GM12891 (cell line): ENCODE measurements around the gene GTPBP6.

Experiments used
- DNase-seq: peaks from one replicate; pipeline ENCODE4 v3.0.0; 2011; ENCODE audit warnings: low spot score; ENCODE audit not compliant: insufficient read length
- FAIRE-seq: peaks from 2 replicates; lab custom pipeline; 2011; peaks lifted over from hg19 to GRCh38; lab: Jason Lieb, UNC
- PAX5 ChIP-seq: IDR thresholded peaks from 2 replicates; pipeline ENCODE4 v1.6.1; 2011; ENCODE audit warnings: low read length, moderate library complexity, mild to moderate bottlenecking; ENCODE audit not compliant: insufficient read depth, severe bottlenecking
- POLR2A ChIP-seq: IDR thresholded peaks from 2 replicates; pipeline ENCODE4 v1.6.1; 2011; ENCODE audit warnings: low read depth, low read length, control low read depth
- POLR2AphosphoS5 ChIP-seq: IDR thresholded peaks from 2 replicates; pipeline ENCODE4 v1.6.1; 2011; ENCODE audit warnings: low read depth, low read length, control low read depth
- POU2F2 ChIP-seq: IDR thresholded peaks from 2 replicates; pipeline ENCODE4 v1.6.1; 2011; ENCODE audit warnings: low read depth, mild to moderate bottlenecking, control low read depth, low read length, moderate library complexity
- SPI1 ChIP-seq: IDR thresholded peaks from 2 replicates; pipeline ENCODE4 v1.6.1; 2011; ENCODE audit warnings: low read depth, low read length, control low read depth
- TAF1 ChIP-seq: IDR thresholded peaks from 2 replicates; pipeline ENCODE4 v1.6.1; 2011; ENCODE audit warnings: low read depth, low read length, control low read depth

GTPBP6 gene

GRCh38 chrX:336227-336626 is 17.6 kb upstream of the GTPBP6 start:
- DNase-seq (no peak), FAIRE-seq (no peak)
- no peak for TF ChIP-seq POLR2AphosphoS5
- TF ChIP-seq TAF1: no peak
- TF ChIP-seq PAX5: no peak
- no peak for TF ChIP-seq POLR2A
- TF ChIP-seq POU2F2: no peak
- TF ChIP-seq SPI1: no peak

DNA sequence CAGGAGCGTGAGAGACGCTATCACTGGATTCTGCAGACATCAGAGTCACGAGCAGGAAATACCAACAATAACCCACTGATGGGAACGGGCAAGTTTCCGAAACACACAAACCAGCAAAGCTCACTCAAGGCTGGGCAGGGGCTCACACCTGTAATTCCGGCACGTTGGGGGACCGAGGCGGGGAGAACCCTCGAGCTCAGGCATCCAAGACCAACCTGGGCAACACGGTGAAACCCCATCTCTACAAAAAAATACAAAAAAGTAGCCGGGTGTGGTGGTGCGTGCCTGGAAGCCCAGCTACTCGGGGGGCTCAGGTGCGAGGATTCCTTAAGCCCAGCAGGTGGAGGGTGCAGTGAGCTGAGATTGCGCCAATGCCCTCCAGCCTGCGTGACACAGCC is 17.2 kb upstream of the GTPBP6 start:
- DNase-seq (no peak), FAIRE-seq (no peak)
- no peak for TF ChIP-seq POLR2A
- no peak for TF ChIP-seq POU2F2
- no peak for TF ChIP-seq PAX5
- TF ChIP-seq SPI1: no peak
- TF ChIP-seq POLR2AphosphoS5: no peak
- no peak for TF ChIP-seq TAF1

DNA sequence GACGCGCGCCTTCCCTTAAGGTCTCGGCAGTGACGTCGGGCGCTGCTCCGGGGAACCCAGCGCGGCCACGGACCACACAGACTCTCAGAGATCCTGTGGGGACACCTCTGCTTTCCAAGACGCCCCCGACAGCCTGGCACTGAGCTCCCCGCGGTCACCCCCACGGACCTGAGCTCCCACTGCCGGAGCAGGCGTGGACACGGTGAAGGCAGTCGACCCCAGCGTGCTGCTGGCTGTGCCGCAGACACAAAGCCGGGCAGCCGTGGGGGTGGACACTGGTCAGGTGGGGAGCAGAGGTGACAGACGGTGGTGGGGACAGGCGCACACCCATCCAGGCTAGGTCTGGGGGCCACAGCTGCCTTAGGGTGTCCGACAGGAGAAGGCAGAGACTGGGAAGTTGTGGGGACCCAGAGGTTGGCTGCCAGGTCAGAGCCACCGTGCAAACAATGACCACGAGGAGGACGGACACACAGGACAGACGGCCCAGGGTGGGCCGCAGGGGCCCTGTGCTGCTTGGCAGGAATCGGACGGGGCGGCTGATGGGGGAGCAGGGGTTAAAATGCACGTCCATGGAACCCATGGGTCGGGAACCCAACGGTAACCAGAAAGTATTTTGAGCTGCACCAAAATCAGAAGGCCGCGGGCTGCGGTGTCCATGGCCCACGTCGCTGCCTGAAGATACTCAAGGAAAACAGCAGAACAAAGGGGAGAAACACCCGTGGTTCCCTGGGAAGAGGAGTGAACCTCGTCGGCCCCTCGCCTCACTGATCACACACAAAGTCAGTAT is 16.6 kb upstream of the GTPBP6 start:
- no peak for DNase-seq
- FAIRE-seq: no peak
- TF ChIP-seq POLR2A (no peak), TAF1 (no peak), POU2F2 (no peak), PAX5 (no peak), SPI1 (no peak), POLR2AphosphoS5 (no peak)

DNA sequence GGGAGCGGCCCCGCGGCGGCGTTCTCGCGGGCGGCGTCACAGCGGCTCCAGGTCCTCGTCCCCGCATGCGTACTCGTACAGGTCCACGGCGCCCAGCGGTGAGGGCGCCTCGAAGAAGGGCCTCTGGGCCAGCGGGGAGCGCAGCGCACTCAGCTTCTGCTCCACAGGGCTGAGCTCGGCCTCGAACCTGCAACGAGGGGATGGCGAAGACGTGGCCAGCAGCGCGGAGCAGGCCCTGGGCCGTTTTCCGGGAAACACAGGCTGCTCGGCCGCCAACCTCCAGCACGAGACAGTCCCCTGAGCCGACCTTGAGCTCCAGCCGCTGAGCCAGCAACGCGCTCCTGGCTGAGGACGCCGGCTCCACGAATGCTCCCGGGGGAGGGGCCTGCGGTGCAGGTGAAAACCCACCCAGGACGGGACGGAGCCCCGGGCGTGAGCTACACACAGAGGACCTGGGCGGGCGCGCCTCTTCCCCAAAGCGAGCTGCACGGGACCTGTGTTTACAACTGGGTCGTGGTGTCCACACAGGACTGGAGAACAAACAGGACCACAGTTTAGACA is 15.8 kb upstream of the GTPBP6 start:
- no peak for TF ChIP-seq POU2F2
- no peak for TF ChIP-seq SPI1
- TF ChIP-seq POLR2A: no peak
- no peak for TF ChIP-seq TAF1
- TF ChIP-seq PAX5: no peak
- TF ChIP-seq POLR2AphosphoS5: no peak
- DNase-seq (no peak), FAIRE-seq (no peak)

- TF ChIP-seq PAX5 (no peak), POU2F2 (no peak), SPI1 (no peak), TAF1 (no peak), POLR2A (no peak), POLR2AphosphoS5 (no peak)
- FAIRE-seq: no peak
- DNase-seq: no peak
Observed at GRCh38 chrX:333611-334311, 15.2 kb upstream of the GTPBP6 start.

GRCh38 chrX:332916-333610 is 14.5 kb upstream of the GTPBP6 start:
- no peak for FAIRE-seq
- no peak for TF ChIP-seq POLR2A
- no peak for TF ChIP-seq POLR2AphosphoS5
- no peak for TF ChIP-seq SPI1
- no peak for TF ChIP-seq POU2F2
- no peak for TF ChIP-seq PAX5
- no peak for TF ChIP-seq TAF1
- DNase-seq: no peak

- DNase-seq (no peak), FAIRE-seq (no peak)
- TF ChIP-seq POLR2AphosphoS5 (no peak), TAF1 (no peak), POU2F2 (no peak), PAX5 (no peak), SPI1 (no peak), POLR2A (no peak)
Observed at GRCh38 chrX:332496-332860, 13.9 kb upstream of the GTPBP6 start.

GRCh38 chrX:331825-332495 is 13.4 kb upstream of the GTPBP6 start:
- TF ChIP-seq POLR2A: no peak
- DNase-seq: no peak
- no peak for FAIRE-seq

GRCh38 chrX:331151-331824 is 12.7 kb upstream of the GTPBP6 start:
- no peak for FAIRE-seq
- no peak for TF ChIP-seq PAX5
- DNase-seq: no peak
